HUES64 (cell line): ENCODE results near the gene MX2. TPM values are rescaled to one million over a fixed set of nuclear protein-coding genes. Genes with fewer than 3 reads are reported as not detected.
"Not testable (repeated sequence)": the region's sequence is repeated elsewhere in the genome, so short reads cannot be mapped to it uniquely, and the experiment has no call there.

Experiments
- H3K27ac ChIP-seq: 2 replicates; pipeline ENCODE4 v1.7.0; 2013; ENCODE audit warnings: low read depth, low read length, inconsistent platforms
- H3K27me3 ChIP-seq: 2 replicates; pipeline ENCODE4 v1.6.1; 2013; ENCODE audit warnings: mild to moderate bottlenecking, low read length; ENCODE audit not compliant: insufficient read depth
- H3K36me3 ChIP-seq: 2 replicates; pipeline ENCODE4 v1.6.1; 2013; ENCODE audit warnings: mild to moderate bottlenecking, low read length; ENCODE audit not compliant: insufficient read depth
- H3K4me1 ChIP-seq: 2 replicates; pipeline ENCODE4 v1.6.1; 2013; ENCODE audit warnings: mild to moderate bottlenecking, low read length, moderate library complexity; ENCODE audit not compliant: insufficient read depth
- H3K4me3 ChIP-seq: 2 replicates; pipeline ENCODE4 v1.5.1; 2013; ENCODE audit warnings: mild to moderate bottlenecking, low read length, moderate library complexity
- H3K9ac ChIP-seq: 2 replicates; pipeline ENCODE4 v1.6.1; 2013; ENCODE audit warnings: mild to moderate bottlenecking, low read depth, low read length
- H3K9me3 ChIP-seq: 2 replicates; pipeline ENCODE4 v1.6.1; 2013; ENCODE audit warnings: low read depth, low read length; ENCODE audit not compliant: insufficient read depth
- WGBS: fragments of 150-250, 120-280 bp; methylation state at CpG from one replicate; pipeline ENCODE4 v1.1.7; 2013; ENCODE audit warnings: missing lambda C conversion rate; 5-methylcytosine and 5-hydroxymethylcytosine counted together
- polyA plus RNA-seq, 2 experiments: library from polyadenylated mRNA; stranded (reverse); fragments of 50-300 nt; gene quantifications; one replicate each; pipeline ENCODE4 v1.2.3, GENCODE V29; 2013

MX2 gene, protein sequence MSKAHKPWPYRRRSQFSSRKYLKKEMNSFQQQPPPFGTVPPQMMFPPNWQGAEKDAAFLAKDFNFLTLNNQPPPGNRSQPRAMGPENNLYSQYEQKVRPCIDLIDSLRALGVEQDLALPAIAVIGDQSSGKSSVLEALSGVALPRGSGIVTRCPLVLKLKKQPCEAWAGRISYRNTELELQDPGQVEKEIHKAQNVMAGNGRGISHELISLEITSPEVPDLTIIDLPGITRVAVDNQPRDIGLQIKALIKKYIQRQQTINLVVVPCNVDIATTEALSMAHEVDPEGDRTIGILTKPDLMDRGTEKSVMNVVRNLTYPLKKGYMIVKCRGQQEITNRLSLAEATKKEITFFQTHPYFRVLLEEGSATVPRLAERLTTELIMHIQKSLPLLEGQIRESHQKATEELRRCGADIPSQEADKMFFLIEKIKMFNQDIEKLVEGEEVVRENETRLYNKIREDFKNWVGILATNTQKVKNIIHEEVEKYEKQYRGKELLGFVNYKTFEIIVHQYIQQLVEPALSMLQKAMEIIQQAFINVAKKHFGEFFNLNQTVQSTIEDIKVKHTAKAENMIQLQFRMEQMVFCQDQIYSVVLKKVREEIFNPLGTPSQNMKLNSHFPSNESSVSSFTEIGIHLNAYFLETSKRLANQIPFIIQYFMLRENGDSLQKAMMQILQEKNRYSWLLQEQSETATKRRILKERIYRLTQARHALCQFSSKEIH
- polyA plus RNA-seq (2013, experiment 1 of 2), result 1.3 TPM
- polyA plus RNA-seq (2013, experiment 2 of 2), result 1.8 TPM

DNA sequence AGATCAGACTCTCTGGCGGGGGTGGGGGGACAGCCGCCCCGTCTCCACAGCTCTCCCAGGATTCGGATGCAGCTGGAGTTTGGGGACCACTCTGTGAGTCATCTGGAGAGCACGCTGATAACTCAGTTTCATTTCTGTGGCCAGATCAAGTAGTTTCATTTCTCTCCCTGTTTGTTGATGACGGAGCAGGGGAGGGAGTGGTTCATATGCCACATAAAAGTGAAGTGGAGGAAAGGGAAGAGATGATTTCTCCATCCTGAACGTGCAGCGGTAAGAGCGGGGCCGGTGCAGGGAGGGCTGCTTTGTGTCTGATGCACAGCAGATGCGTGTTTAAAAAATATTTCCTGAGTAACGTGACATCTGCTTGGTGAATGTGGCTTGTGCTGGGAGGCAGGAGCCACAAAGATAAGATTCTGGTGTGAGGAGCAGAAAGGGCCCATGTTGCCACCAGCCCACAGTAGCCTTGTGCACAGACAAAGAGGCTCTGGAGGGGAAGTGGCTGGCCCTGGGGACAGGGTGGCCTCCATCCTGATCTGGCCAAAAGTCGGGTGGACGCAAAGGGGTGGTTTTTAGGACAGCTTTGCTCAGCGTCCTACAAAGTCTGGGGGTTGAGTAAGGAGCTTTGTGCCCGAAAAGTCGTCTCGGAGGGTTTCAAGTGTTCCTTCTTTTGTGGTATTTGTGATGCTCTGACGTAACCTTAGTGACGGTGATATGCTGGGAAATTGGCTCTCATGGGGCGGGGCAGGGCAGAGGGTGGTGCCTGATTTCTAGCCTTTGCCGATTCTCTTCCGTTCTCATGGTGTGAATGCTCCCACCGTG lies at the start of gene MX2:
MX2 (plus strand) TSS at position 242 of the 819 bp plus-strand sequence. CDS start 14,880 bp downstream, outside the sequence.
- 92% methylated on average over 24 of the region's 24 CpGs for WGBS
- H3K27ac ChIP-seq, result no peak within 1 kb of the TSS
- no peaks in the 10 kb centered on the region for H3K36me3 ChIP-seq
- H3K27me3 ChIP-seq, result no peaks in the 10 kb centered on the region
- no peaks in the 10 kb centered on the region for H3K9me3 ChIP-seq
- H3K4me3 ChIP-seq, result no peak within 1 kb of the TSS
- H3K4me1 ChIP-seq, result no peaks in the 10 kb centered on the region
- no peak within 1 kb of the TSS for H3K9ac ChIP-seq

DNA sequence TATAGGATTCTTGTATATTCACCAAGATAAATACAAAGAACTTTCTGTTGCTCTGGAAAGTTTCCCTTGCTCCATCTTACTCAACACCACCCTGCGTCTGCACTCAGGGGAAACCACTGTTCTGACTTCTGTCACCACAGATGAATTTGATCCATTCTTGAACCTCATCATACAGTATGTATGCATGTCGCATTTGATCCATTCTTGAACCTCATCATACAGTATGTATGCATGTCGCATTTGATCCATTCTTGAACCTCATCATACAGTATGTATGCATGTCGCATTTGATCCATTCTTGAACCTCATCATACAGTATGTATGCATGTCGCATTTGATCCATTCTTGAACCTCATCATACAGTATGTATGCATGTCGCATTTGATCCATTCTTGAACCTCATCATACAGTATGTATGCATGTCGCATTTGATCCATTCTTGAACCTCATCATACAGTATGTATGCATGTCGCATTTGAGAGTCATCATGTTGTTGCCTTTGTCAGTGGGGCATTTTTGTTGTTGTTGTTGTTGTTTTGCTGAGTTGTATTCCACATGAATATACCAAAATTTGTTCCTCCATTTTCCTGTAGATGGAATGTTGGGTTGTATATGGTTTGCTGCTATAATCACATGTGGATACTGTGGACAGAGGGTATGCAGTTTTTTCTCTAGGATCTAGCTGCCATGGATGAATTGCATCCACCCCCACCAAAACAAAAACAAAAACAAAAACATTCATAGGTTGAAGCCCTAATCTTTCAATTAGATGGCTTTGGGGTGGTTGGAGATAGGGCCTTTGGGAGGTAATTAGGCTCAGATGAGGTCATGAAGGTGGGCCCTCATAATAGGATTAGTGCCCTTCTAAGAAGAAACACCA lies 48.3 kb upstream of the MX2 start:
- H3K27ac ChIP-seq, result not testable (repeated sequence)
- whole genome bisulfite sequencing, result 86% methylated on average over 2 of the region's 8 CpGs

DNA sequence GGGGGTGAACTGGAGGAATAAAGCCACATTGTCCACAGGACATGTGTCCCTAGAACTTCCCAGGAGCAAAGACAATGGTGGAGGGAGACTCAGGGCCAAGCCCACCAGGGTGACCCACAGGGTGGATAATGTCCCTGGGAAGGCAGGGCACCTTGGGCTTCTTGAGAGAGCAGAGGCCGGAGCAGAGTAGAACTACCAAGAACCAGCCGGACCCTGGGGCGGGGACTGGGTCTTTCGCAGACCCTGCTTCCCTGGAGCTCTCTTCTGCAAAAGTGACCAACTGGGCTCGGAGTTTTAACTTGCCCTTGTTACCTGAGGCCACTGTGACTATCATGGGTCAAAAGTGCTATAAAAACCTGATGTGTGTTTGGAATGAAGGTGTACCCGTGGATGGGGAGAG lies 46.1 kb upstream of the MX2 start:
- Histone ChIP-seq H3K9me3 (no peaks in the 10 kb centered on the region), H3K4me3 (peak overlapping the region; percentile 60; the same call in 1 of the 2 replicates), H3K9ac (no peak overlapping the region), H3K27ac (no peak overlapping the region), H3K27me3 (peaks cover 35% of the 10 kb centered on the region), H3K36me3 (no peaks in the 10 kb centered on the region), H3K4me1 (no peaks in the 10 kb centered on the region)
- 97% methylated on average over 6 of the region's 6 CpGs for WGBS

More for the DNA sequence above, 48.3 kb upstream of the MX2 start:
- not testable (repeated sequence) for H3K9me3 ChIP-seq, H3K36me3 ChIP-seq, H3K4me1 ChIP-seq, H3K4me3 ChIP-seq, H3K9ac ChIP-seq
- peaks cover 35% of the 10 kb centered on the region for H3K27me3 ChIP-seq

DNA sequence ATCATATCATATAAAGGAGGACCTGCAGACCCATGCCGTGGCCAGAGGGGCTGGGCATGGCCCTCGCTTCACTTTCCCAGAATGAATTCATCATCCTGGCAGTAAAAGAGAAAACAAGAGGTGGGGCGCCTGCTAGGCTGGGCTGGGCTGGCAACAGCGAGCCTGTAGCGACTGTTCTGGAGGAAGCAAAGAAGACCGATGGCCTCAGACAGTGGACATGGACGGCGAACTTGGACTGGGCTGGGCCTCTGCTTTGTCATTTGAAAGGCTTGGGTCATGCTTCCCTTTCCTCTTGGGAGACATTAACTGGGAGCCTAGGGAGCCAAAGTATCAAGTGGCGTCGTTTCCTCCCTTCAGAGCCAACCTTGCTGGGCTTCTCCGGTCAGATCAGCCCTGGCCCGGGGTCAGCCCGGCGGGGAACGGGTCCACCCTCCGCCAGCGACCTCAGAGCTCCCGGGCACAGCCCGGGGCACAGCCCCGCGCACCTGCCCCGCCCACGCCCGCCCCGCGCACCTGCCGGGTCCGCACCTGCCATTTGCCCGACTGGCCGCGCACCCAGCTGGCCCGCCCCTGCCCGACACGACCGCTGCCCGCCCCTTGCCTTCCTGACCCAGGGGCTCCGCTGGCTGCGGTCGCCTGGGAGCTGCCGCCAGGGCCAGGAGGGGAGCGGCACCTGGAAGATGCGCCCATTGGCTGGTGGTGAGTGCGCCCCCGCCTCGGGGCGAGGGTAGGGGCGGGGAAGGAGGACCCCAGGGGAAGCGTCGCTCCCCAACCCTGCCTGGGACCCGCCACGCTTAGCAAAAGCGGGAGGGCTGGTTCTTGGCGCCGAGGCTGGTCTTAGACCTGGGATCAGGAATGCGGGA lies 45.4 kb upstream of the MX2 start, which contains the start of gene FAM3B:
FAM3B (plus strand) TSS at position 602 of the 863 bp plus-strand sequence; CDS start at position 681, 79 bp downstream.
- H3K36me3 ChIP-seq, result no peaks in the 10 kb centered on the region
- peak within 1 kb of the TSS; percentile 60 for H3K4me3 ChIP-seq
- peak within 1 kb of the TSS; percentile 41; the same call in 1 of the 2 replicates for H3K9ac ChIP-seq
- H3K27ac ChIP-seq, result no peak within 1 kb of the TSS; the same call in 1 of the 2 replicates
- peaks cover 35% of the 10 kb centered on the region for H3K27me3 ChIP-seq
- WGBS, result 9% methylated on average over 55 of the region's 55 CpGs
- H3K9me3 ChIP-seq, result no peaks in the 10 kb centered on the region
- no peaks in the 10 kb centered on the region for H3K4me1 ChIP-seq

DNA sequence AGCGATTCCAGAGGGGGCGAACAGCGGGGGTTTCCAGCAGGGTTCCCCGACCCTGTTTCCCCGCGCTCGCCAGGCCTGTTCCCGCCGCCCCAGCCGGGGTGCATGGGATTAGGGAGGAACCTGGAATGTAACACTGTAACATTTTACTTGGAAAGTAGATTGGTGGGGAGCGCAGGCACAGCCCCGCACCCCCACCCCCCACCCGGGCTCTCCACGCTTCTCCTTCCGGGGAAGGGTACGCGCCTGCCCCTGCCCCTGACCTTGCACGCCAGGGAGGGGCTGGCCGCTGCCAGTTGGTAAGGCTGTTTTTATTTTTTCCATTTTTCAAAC lies 44.8 kb upstream of the MX2 start:
- H3K4me1 ChIP-seq, result no peaks in the 10 kb centered on the region
- no peaks in the 10 kb centered on the region for H3K9me3 ChIP-seq
- H3K4me3 ChIP-seq, result peak overlapping the region; percentile 60
- no peaks in the 10 kb centered on the region for H3K36me3 ChIP-seq
- H3K9ac ChIP-seq, result peak overlapping the region; percentile 41; the same call in 1 of the 2 replicates
- 5% methylated on average over 19 of the region's 19 CpGs for WGBS
- no peak overlapping the region; the same call in 1 of the 2 replicates for H3K27ac ChIP-seq
- peaks cover 35% of the 10 kb centered on the region for H3K27me3 ChIP-seq

DNA sequence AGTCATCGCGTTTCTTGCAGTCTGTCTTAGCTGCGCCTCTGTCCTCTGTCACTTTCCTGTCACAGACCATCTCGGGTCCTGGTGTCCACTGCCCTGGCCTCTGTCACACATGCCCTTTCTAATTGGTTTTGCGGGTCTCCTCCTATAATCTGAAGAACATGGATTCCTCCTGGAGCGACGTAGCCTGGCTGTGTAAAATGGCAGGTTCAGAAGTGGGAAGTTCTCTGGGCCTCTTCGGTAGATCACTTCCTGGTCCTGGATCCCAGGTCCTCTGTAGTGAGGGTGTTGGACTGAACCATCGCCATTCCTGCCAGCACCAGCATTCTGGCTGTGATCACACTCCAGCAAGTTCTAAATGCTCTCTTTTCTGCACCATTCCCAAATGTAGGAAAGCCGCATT lies 44.4 kb upstream of the MX2 start:
- no peaks in the 10 kb centered on the region for H3K4me1 ChIP-seq
- no peaks in the 10 kb centered on the region for H3K36me3 ChIP-seq
- peak overlapping the region; percentile 60 for H3K4me3 ChIP-seq
- no peaks in the 10 kb centered on the region for H3K9me3 ChIP-seq
- 0 out of 2 replicates have a peak overlapping the region, but pooled peaks have one; percentile 41 for H3K9ac ChIP-seq
- no peak overlapping the region for H3K27ac ChIP-seq
- WGBS, result 77% methylated on average over 10 of the region's 10 CpGs
- peaks cover 35% of the 10 kb centered on the region for H3K27me3 ChIP-seq

DNA sequence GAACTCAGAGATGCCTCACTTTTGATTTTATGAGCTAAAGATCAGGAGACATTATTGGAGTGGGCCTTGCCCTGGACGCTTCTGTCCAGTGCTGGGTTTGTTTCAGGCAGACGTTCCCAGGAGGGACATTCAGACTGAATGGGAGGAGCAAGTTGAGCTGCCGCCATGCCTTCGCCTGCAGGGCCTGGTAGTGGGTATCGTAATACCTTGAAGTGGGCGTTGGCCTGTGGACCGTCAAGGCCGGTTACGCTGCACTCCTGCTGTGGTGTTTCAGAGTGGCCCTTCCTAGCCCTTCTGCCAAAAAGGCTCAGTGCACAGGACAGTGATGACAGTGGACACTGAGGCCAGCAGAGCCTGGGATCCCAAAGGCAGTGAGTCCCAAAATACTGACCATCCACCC lies 43.6 kb upstream of the MX2 start:
- Histone ChIP-seq H3K9me3 (no peaks in the 10 kb centered on the region), H3K4me3 (no peak overlapping the region), H3K4me1 (no peaks in the 10 kb centered on the region), H3K27me3 (peaks cover 35% of the 10 kb centered on the region), H3K27ac (no peak overlapping the region), H3K9ac (no peak overlapping the region), H3K36me3 (no peaks in the 10 kb centered on the region)
- WGBS, result 89% methylated on average over 9 of the region's 9 CpGs

DNA sequence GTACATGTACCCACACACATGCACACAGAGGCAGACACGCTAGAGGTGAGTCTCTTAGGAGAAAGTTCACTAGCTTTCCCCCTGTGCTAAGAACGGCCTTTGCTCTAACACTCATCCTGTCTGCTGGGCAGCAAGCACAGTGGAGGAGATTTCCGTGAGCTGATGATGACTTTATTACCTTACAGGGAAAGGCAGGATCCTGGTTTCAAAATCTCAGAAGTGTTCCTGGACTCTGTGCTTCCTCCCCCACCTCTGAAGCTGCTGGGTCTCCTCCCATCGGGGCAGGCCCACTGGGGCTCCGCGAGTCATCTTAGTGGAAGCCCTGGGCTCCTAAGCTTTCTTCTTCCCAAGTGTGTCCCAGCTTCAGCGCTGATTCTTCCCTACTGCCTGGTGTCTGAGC lies 42.6 kb upstream of the MX2 start:
- no peak overlapping the region for H3K27ac ChIP-seq
- H3K9ac ChIP-seq, result no peak overlapping the region
- no peaks in the 10 kb centered on the region for H3K9me3 ChIP-seq
- 83% methylated on average over 7 of the region's 7 CpGs for WGBS
- H3K4me1 ChIP-seq, result no peaks in the 10 kb centered on the region
- peaks cover 35% of the 10 kb centered on the region for H3K27me3 ChIP-seq
- no peaks in the 10 kb centered on the region for H3K36me3 ChIP-seq
- no peak overlapping the region for H3K4me3 ChIP-seq

DNA sequence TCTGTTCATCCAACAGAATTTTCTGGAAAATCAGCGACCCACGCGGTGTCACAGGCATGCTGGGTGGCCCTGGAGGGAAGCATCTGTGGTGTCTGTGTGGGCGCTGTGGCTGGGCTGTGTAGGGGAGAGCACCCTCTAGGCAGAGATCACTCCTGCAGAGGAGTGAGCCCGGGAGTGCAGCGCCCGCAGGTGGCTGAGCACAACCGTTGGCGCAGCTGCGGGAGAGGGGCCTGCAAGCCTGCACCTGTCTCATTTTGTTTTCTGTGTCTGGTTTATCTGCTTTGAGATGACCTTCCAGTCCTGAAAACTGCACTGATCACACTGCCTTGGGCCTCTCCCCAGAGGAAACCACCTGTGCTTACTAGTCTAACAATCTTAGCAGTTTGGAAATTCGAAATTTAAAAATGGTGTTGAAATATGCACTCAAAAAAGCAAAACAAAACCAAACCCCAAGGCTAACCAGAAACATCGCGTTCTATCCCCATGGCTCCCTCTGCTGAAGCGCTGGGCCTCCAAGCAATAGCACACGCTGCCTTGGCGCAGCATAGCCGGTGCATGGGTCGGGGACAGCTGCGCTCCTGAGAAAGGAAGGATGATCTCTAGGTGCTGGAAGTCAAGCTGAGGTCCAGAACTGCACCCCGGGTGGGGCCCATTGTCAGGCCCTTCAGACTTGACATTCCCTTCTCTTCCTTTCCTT lies 40.5 kb upstream of the MX2 start:
- Histone ChIP-seq H3K9me3 (no peaks in the 10 kb centered on the region), H3K9ac (no peak overlapping the region), H3K27me3 (peaks cover 15% of the 10 kb centered on the region), H3K36me3 (no peaks in the 10 kb centered on the region), H3K4me1 (no peaks in the 10 kb centered on the region), H3K27ac (no peak overlapping the region), H3K4me3 (no peak overlapping the region)
- WGBS, result 94% methylated on average over 19 of the region's 20 CpGs
